GM18517 (cell line): ENCODE measurements around the gene B4GALT6.
"Not testable (repeated sequence)": the region's sequence is repeated elsewhere in the genome, so short reads cannot be mapped to it uniquely, and the experiment has no call there.

Source experiments
- ATAC-seq: cut with Tn5 transposase; IDR thresholded peaks from one replicate; pipeline ENCODE4 v1.9.1; 2021; ENCODE audit warnings: mild to moderate bottlenecking, moderate library complexity; ENCODE audit not compliant: unreplicated experiment

B4GALT6 gene, protein sequence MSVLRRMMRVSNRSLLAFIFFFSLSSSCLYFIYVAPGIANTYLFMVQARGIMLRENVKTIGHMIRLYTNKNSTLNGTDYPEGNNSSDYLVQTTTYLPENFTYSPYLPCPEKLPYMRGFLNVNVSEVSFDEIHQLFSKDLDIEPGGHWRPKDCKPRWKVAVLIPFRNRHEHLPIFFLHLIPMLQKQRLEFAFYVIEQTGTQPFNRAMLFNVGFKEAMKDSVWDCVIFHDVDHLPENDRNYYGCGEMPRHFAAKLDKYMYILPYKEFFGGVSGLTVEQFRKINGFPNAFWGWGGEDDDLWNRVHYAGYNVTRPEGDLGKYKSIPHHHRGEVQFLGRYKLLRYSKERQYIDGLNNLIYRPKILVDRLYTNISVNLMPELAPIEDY

DNA sequence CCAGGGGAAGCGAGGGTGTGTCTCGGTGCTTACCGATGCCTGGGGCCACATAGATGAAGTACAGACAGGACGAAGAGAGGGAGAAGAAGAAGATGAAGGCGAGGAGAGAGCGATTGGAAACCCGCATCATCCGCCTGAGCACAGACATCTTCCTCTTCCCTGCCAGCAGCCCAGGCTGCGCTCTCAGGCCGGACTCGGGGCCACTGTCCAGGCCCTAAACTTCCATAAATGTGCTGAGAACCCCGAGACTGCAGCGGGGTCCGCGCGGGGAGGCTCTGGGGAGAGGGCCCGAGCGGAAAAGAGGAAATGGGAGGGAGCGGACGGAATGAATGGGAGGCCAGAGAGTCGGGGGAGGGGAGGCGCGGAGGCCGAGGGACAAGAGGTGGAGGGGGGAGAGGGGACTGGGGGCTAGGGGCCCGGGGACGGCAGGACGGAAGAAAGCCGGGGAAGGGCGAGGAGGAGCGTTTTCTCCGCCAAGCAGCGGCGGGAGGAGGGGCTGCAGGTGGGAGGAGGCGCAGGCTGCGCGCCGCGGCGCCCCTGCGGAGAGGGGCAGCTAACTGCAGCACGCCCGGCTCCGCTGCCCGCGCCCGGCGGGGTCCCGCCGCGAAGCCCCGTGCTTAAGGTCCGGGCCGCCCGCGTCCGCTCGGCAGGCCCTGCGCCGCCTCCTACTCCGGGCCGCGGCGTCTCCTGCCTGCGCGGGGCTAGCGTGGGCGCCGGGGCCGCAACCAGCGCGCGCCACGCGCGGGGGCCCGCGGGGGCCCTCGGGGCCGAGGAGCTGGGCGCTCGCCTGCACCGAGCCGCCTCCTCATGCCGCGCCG, at the start of gene B4GALT6:
Gene B4GALT6 (minus strand): TSS at position 303 of the 818 bp plus-strand sequence. CDS start 155 bp downstream, at position 148.
- peak; percentile 31 for ATAC-seq

DNA sequence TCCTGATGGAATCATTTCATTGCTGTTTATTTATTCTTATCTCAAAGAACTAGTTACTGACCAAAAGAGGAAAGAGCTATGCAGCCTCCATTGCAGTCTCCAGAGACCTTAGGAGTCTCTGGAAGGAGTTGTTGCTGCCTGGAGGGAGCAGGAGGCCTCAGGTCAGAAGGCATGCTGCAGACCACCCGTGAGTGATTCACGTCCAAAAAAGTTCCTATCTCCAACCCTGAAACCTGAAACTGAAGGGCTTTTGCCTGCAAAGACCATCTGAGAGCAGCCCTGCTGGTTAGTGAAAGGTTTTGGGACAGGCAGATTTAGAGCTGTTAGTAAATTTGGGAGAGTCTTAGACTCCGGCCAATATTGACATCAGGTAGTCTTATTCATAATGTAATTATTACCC, 47.2 kb upstream of the B4GALT6 start:
- ATAC-seq, result no peak

GRCh38 chr18:31729196-31729595, 44.8 kb upstream of the B4GALT6 start:
- not testable (repeated sequence) for ATAC-seq

GRCh38 chr18:31723990-31724711, 39.8 kb upstream of the B4GALT6 start:
- no peak for ATAC-seq

DNA sequence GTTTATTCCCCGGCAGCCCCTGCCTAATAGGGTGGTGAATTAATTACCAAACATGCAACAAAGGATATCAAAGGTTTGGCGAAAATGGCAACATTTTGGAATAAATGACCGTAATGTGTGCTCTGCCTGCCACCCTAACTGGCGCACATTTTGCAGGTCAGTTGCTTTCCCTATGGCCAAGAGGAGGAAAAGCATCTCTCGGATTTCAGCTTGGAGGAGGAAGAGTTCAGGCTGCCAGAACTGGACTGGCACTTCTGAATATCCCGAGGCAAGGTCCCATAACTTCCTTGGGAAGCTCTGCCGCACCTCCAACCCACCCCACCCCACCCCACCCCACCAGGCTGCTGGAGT, 39.2 kb upstream of the B4GALT6 start:
- ATAC-seq, result no peak

- ATAC-seq, result peak; percentile 98
These were observed 38.1 kb upstream of the B4GALT6 start for GRCh38 chr18:31722369-31722957.

- no peak for ATAC-seq
These were observed 37.2 kb upstream of the B4GALT6 start for GRCh38 chr18:31721601-31722000.

GRCh38 chr18:31720867-31721266, 36.5 kb upstream of the B4GALT6 start:
- no peak for ATAC-seq

DNA sequence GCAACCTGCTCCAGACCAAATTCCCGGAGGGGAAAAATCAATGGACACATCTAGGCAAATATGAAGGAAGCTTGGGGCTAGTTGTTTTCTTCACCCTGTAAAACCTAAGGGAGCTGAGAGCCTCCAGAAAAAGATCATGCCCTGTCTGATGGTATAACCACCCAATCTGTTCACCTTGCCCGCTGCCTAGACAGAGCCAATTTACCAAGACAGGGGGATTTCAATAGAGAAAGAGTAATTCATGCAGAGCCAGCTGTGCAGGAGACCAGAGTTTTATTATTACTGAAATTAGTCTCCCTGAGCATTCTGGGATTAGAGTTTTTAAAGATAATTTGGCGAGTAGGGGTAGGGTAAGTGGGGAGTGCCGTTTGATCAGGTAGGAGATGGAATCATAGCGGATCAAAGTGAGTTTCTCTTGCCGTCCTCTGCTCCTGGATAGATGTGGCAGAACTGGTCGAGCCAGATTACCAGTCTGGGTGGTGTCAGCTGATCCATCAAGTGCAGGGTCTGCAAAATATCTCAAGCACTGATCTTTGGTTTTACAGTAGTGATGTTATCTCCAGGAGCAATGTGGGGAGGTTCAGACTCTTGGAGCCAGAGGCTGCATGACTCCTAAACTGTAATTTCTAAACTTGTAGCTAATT, 35.1 kb upstream of the B4GALT6 start:
- ATAC-seq, result no peak

GRCh38 chr18:31718386-31718785, 34.0 kb upstream of the B4GALT6 start:
- no peak for ATAC-seq

GRCh38 chr18:31716362-31716761, 32.0 kb upstream of the B4GALT6 start:
- ATAC-seq, result no peak

DNA sequence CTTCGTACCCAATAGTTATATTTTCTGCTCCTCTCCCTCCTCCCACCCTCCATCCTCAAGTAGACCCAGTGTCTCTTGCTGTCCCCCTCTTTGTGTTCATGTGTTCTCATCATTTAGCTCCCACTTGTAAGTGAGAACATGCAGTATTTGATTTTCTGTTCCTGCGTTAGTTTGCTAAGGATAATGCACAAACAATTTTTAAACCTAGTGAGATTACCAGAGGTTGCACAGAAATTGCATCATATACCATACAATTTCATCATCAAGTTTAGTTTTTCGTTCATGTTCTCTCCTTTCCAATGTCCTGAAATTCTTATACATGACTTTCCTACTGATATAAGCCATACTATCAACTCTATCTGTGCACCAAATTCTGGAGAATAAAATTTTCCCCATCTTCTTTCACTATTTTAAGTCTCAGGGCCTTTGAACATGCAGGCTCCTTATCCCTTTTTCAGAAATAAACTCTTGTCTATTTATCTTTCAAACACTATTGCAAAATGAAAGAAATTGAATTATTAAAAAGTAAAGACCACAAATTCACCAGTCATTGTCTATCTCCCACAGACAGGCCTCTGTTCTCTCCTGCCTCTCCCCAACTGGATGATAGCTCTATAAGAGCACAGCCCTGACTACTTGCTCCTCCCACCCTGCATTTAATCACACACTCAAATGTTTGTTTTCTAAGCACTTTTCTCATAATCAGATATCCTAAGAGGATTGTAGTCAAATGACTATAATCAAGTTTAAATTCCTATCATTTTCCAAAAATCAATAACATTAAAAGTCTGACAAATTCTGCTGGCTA, 27.2 kb upstream of the B4GALT6 start:
- ATAC-seq, result no peak

DNA sequence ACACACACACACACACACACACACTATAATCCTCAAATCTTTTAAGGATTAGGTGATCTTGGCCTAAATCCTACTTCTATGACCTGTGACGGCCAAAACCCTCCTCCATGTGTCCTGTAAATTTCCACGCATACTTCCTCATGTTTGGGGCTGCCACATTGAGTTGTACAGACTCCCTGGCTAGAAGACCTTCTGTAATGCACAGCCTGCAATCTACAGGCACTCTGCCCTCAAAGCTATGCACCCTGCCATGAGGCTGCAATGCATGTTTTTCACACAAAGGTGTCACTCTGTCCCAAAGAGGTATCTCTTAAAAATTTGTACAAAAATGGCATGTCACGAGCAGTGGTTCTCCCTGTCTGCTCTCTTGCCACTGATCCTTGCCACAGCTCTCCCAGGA, 26.4 kb upstream of the B4GALT6 start:
- peak; percentile 57 for ATAC-seq

DNA sequence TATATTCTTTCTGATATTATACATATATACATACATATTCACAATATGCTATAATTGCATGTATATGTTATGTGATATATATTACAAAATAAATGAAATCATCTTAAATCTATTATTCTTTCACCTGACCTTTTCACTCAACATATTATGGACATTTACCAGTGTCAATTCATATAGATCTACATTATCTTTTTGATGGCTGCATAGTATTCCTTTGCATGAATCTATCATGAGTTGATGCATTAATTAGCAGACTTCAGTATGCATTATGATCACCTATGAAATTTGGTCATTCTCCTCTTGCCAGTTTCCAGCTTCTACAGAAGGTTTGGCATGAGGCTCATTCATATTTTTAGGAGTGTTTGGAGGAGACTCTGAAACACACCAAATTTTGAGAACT, 23.4 kb upstream of the B4GALT6 start:
- no peak for ATAC-seq

- no peak for ATAC-seq
These were observed 18.1 kb upstream of the B4GALT6 start for GRCh38 chr18:31702449-31702848.

DNA sequence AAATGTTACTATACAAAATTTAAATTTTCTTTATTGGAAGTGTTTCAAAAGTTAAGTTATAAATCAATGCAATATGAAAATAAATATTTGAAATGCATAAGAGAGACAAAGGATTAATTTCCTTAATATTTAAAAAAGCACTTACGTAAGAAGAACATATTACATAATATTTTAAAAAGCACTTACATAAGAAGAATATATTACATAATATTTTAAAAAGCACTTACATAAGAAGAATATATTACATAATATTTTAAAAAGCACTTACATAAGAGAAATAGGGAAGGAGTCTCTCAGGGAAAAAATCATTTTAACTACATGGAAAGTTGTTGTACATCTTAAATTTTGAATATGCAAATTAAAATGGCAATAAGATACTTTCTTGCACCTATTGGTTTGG, 17.4 kb upstream of the B4GALT6 start:
- ATAC-seq, result no peak

DNA sequence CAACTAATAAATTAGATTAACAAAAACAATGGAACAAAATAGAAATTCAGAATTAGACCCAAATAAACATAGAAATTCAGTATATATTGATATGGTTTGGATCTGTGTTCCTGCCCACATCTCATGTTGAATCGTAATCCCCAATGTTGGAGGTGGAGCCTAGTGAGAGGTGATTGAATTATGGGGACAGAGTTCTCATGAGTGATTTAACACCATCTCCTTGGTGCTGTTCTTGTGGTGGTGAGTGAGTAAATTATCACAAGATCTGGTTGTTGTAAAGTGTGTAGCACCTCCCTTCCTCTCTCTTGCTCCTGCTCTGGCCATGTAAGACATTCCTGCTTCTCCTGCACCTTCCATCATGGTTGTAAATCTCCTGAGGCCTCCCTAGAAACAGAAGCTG, 16.6 kb upstream of the B4GALT6 start:
- no peak for ATAC-seq

DNA sequence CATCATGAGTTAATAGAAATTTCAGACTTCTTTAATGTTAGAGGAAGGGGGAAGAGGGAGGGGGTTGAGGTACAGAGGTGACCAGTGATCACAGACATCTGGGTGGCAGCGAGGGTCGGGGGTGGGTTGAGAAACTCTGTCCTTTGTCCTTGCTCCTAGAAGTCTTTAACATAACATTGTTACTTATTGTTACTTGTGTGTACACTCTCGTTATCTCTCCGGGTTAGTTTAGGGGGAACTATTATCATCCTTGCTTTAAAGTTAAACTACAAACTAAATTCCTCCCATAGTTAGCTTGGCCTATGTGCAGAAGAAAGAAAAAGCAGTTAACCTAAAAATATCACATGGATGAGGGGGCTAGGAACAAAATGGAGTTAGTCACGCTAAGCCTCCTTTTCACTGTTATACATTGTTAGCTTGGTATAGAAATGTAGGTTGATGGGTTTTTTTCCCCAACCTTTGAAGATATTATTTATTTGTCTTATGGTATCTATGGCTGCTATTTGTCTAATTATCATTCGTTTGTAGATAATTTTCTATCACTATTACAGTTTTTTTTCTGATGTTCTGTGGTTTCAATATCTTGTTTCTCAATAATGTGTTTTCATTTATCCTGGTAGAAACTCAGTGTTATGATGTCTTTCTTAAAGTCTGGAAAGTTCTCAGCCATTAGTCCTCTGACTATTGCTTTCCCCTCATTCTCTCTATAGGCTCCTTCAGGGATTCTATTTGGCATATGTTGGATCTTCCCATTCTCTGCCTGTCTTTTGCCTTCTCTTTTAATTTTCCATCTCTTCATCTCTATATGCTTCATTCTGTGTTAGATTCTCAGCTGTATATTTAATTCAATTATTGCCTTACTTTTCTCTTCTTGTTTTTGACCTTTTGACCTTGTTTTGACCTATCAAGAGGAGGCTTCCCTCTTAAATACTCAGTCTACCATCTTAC, 13.2 kb upstream of the B4GALT6 start:
- no peak for ATAC-seq

GRCh38 chr18:31695989-31696388, 11.6 kb upstream of the B4GALT6 start:
- no peak for ATAC-seq
